ENCODE results near the gene TAAR2. TPM values are rescaled to one million over a fixed set of nuclear protein-coding genes. Genes with fewer than 3 reads are reported as not detected.

Gene TAAR2
- total RNA-seq, 1 donor from 2014 or later, result not detected

- DNase-seq (ENCODE audit: low spot score in 2 of 2), result no peak
- no peak for TF ChIP-seq CTCF (IDR thresholded peaks at IDR 0.05)
- no peaks in the 10 kb centered on the region for H3K36me3 ChIP-seq
- H3K9me3 ChIP-seq, result peaks cover 0 to 3% of the 10 kb centered on the region in 2 donors
- H3K4me3 ChIP-seq, result no peak overlapping the region
- no peaks in the 10 kb centered on the region for H3K27me3 ChIP-seq
- intact Hi-C loops (cut with DNase I), result no loop called here
- H3K4me1 ChIP-seq, result no peaks in the 10 kb centered on the region
- H3K27ac ChIP-seq, result no peak overlapping the region
Measured at GRCh38 chr6:132634796-132635195, 10.7 kb upstream of the TAAR2 start.

GRCh38 chr6:132633362-132633761 lies 9.3 kb upstream of the TAAR2 start:
- peaks cover 0 to 3% of the 10 kb centered on the region in 2 donors for H3K9me3 ChIP-seq
- DNase-seq (ENCODE audit: low spot score in 2 of 2), result no peak
- no peak overlapping the region for H3K4me3 ChIP-seq
- TF ChIP-seq CTCF (IDR thresholded peaks at IDR 0.05), result no peak
- intact Hi-C loops (cut with DNase I), result no loop called here
- H3K27me3 ChIP-seq, result no peaks in the 10 kb centered on the region
- H3K27ac ChIP-seq, result no peak overlapping the region
- no peaks in the 10 kb centered on the region for H3K36me3 ChIP-seq
- H3K4me1 ChIP-seq, result no peaks in the 10 kb centered on the region

- no peaks in the 10 kb centered on the region for H3K4me1 ChIP-seq
- peaks cover 0 to 4% of the 10 kb centered on the region in 2 donors for H3K9me3 ChIP-seq
- DNase-seq (ENCODE audit: low spot score in 2 of 2), result no peak
- no peak for TF ChIP-seq CTCF (IDR thresholded peaks at IDR 0.05)
- intact Hi-C loops (cut with DNase I), result no loop called here
- H3K36me3 ChIP-seq, result no peaks in the 10 kb centered on the region
- H3K27ac ChIP-seq, result no peak overlapping the region
- H3K27me3 ChIP-seq, result no peaks in the 10 kb centered on the region
- no peak overlapping the region for H3K4me3 ChIP-seq
Measured at GRCh38 chr6:132623106-132623845, 799 bp downstream of the TAAR2 start.

- intact Hi-C loops (cut with DNase I), result no loop called here
- no peaks in the 10 kb centered on the region for H3K27me3 ChIP-seq
Measured at GRCh38 chr6:132616677-132617076, 7.4 kb downstream of the TAAR2 start.

GRCh38 chr6:132614554-132614953 lies 9.5 kb downstream of the TAAR2 start:
- Histone ChIP-seq H3K9me3 (no peaks in the 10 kb centered on the region), H3K4me1 (no peaks in the 10 kb centered on the region), H3K36me3 (no peaks in the 10 kb centered on the region), H3K27ac (no peak overlapping the region), H3K4me3 (no peak overlapping the region), H3K27me3 (no peaks in the 10 kb centered on the region)
- DNase-seq (ENCODE audit: low spot score in 2 of 2), result no peak
- TF ChIP-seq CTCF (IDR thresholded peaks at IDR 0.05), result no peak
- intact Hi-C loops (cut with DNase I), result no loop called here

More at GRCh38 chr6:132616677-132617076, 7.4 kb downstream of the TAAR2 start:
- Histone ChIP-seq H3K9me3 (no peaks in the 10 kb centered on the region), H3K4me3 (no peak overlapping the region), H3K27ac (no peak overlapping the region), H3K36me3 (no peaks in the 10 kb centered on the region), H3K4me1 (no peaks in the 10 kb centered on the region)
- no peak for TF ChIP-seq CTCF (IDR thresholded peaks at IDR 0.05)
- no peak for DNase-seq (ENCODE audit: low spot score in 2 of 2)

Data from ascending aorta (tissue), 2 donors.